Measurements from ENCODE around the gene MAP1LC3A.

DNA sequence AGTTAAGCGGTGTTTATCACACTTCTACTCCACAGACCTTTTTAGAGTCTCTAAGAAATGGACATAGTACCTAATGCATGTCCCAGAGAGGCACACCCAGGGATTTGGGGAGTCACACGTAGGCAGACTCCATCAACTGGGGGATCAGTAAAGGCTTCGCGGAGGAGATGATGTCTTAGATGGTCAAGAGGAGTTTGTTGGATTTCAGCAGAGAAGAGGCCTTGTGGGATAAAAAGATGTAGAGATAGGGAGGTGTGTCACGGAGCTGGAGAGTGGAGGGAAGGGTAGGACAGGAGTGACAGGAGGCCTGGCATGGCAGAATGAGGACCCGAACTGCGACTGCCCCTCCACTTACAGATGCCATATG lies 33.2 kb upstream of the MAP1LC3A start:
- TF ChIP-seq POLR2A (IDR thresholded peaks at IDR 0.05; ENCODE audit: extremely low read depth, insufficient read length) (no peak), MYC (IDR thresholded peaks at IDR 0.05; ENCODE audit: low read depth, low read length) (no peak)
- TF ChIP-seq, protein P1, sequence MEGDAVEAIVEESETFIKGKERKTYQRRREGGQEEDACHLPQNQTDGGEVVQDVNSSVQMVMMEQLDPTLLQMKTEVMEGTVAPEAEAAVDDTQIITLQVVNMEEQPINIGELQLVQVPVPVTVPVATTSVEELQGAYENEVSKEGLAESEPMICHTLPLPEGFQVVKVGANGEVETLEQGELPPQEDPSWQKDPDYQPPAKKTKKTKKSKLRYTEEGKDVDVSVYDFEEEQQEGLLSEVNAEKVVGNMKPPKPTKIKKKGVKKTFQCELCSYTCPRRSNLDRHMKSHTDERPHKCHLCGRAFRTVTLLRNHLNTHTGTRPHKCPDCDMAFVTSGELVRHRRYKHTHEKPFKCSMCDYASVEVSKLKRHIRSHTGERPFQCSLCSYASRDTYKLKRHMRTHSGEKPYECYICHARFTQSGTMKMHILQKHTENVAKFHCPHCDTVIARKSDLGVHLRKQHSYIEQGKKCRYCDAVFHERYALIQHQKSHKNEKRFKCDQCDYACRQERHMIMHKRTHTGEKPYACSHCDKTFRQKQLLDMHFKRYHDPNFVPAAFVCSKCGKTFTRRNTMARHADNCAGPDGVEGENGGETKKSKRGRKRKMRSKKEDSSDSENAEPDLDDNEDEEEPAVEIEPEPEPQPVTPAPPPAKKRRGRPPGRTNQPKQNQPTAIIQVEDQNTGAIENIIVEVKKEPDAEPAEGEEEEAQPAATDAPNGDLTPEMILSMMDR (IDR thresholded peaks at IDR 0.05; ENCODE audit: low read depth, low read length) = no peak
- TF ChIP-seq, protein P2, sequence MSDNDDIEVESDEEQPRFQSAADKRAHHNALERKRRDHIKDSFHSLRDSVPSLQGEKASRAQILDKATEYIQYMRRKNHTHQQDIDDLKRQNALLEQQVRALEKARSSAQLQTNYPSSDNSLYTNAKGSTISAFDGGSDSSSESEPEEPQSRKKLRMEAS (IDR thresholded peaks at IDR 0.05; ENCODE audit: low read depth, low read length) = no peak
